NCI-H526 (cell line): Measurements from ENCODE around the gene RAB36.

ENCODE experiments used
- DNase-seq, 2 experiments: peaks; one replicate each; lab custom pipeline; 2025; lab: John Stamatoyannopoulos, UW

RAB36 gene

GRCh38 chr22:23206915-23207314 is 61.6 kb downstream of the RAB36 start:
- DNase-seq: no peak

GRCh38 chr22:23207729-23208393 is 62.6 kb downstream of the RAB36 start:
- peak; percentile 82 to 83 for DNase-seq

GRCh38 chr22:23210428-23211170 is 65.3 kb downstream of the RAB36 start:
- DNase-seq: no peak

GRCh38 chr22:23211622-23212021 is 66.3 kb downstream of the RAB36 start:
- DNase-seq: no peak

- peak; percentile 76 to 81 for DNase-seq
Measured at GRCh38 chr22:23212061-23213021, 67.1 kb downstream of the RAB36 start.

GRCh38 chr22:23213022-23213555 is 67.8 kb downstream of the RAB36 start:
- peak in 1 of 2 experiments; percentile 57 for DNase-seq

GRCh38 chr22:23213581-23214334 is 68.5 kb downstream of the RAB36 start:
- DNase-seq: no peak
